Thymus (tissue), 11 donors: ENCODE measurements around the gene WNT9A. TPM values are rescaled to one million over a fixed set of nuclear protein-coding genes. Genes with fewer than 3 reads are reported as not detected.
A peak's percentile ranks its signal among the peaks of the same experiment; 100 is the strongest.

Source experiments
- DNase-seq, 9 donors: peaks; one replicate each; pipeline ENCODE4 v3.0.0-alpha.2; 2013; ENCODE audit warnings: low spot score in 9 of 9, low read depth in 6 of 9, missing footprints in 1 of 9
- H3K27ac ChIP-seq, 2 donors: one replicate each; pipeline ENCODE4 v1.5.1; 2013; ENCODE audit warnings: control low read depth in 1 of 2, low read depth in 1 of 2, low read length in 1 of 2, mild to moderate bottlenecking in 1 of 2, moderate library complexity in 1 of 2
- H3K27me3 ChIP-seq, 2 donors: one replicate each; pipeline ENCODE4 v1.5.1; 2013; ENCODE audit warnings: low read length in 1 of 2; ENCODE audit not compliant: control insufficient read depth in 2 of 2, insufficient read depth in 1 of 2
- H3K36me3 ChIP-seq, 2 donors: one replicate each; pipeline ENCODE4 v1.5.1; 2013; ENCODE audit warnings: low read length in 1 of 2, mild to moderate bottlenecking in 1 of 2, moderate library complexity in 1 of 2; ENCODE audit not compliant: control insufficient read depth in 2 of 2, insufficient read depth in 2 of 2
- H3K4me1 ChIP-seq, 2 donors: one replicate each; pipeline ENCODE4 v1.5.1; 2013; ENCODE audit warnings: low read length in 2 of 2; ENCODE audit not compliant: control insufficient read depth in 2 of 2, insufficient read depth in 2 of 2
- H3K4me3 ChIP-seq, 2 donors: one replicate each; pipeline ENCODE4 v1.5.1; 2013; ENCODE audit warnings: low read length in 2 of 2, control low read depth in 1 of 2, mild to moderate bottlenecking in 1 of 2
- H3K9me3 ChIP-seq, 2 donors: one replicate each; pipeline ENCODE4 v1.5.1; 2013; ENCODE audit warnings: low read length in 1 of 2, mild to moderate bottlenecking in 1 of 2; ENCODE audit not compliant: control insufficient read depth in 2 of 2, insufficient read depth in 1 of 2
- WGBS: extraction: QIAGEN DNeasy Blood & Tissue Kit; methylation state at CpG from one replicate; pipeline ENCODE4 v1.1.7; 2013; 5-methylcytosine and 5-hydroxymethylcytosine counted together
- polyA plus RNA-seq: library from polyadenylated mRNA; stranded (reverse); fragments of 200-250 nt; gene quantifications from one replicate; pipeline ENCODE4 v1.2.3, GENCODE V29; 2013
- total RNA-seq: library from RNA; stranded (reverse); fragments of 120-200 nt; gene quantifications from one replicate; pipeline ENCODE4 v1.2.4, GENCODE V29; 2013
- donor health status: healthy.

Gene WNT9A
- total and polyA plus RNA-seq, 2 donors = 0.24 to 2.9 TPM

DNA sequence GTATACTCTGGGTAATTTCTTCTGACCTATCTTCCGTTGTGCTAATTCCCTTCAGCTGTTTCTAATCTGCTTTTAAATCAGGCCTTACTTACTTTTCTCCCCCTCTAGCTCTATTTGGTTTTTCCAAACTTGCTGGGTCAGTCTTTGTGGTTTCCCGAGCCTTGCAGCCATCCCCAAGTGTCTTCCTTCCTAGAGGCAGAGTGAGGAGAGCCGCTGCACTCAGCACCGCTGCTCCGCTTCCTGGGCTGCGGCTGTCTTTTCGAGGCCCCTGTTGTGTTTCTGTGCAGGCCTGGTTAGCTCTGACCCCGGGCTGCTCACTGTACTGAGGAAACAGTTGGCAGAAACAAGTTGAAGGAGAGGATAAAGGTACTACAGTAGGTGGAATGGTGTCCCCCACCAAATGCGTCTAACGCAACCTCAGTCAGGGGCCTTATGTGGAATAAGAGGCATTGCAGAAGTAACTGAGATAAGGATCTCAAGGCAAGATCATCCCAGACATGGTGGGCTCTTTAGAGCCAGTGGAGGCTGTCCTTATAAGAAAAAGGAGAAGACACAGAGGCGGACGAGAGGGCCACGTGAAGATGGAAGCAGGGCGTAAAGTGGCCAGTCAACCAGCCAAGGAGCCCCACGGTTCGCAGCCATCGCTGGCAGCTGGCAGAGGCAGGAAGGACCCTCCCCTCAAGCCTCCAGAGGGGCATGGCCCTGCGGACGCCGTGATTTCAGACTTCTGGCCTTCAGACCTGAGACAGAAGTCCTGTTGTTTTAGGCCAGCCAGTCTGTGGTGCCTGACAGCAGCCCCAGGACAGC is 10.5 kb downstream of the WNT9A start:
- Histone ChIP-seq H3K27ac (no peak overlapping the region), H3K36me3 (no peaks in the 10 kb centered on the region), H3K27me3 (no peaks in the 10 kb centered on the region), H3K9me3 (no peaks in the 10 kb centered on the region), H3K4me1 (no peaks in the 10 kb centered on the region), H3K4me3 (no peak overlapping the region)
- no peak for DNase-seq
- 65% methylated on average over 20 of the region's 20 CpGs for WGBS

DNA sequence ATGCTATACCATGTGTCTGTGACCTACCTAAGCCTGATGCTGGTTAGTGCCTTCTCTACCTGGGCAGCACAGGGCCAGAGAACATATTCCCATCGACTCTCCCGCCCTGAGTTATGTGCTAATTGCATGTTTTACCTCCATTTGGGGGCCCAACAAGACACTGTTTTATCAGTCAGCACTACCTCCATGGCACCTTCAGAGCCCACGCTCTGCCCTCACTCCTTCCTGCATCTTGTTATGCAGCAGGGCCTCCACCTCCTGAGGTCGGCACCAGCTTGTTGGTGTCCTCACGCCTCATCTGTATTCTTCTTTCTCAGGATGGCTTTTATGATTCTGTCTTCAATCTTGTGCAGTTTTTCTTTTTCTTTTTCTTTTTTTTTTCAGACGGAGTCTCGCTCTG is 11.9 kb downstream of the WNT9A start:
- no peak overlapping the region for H3K4me3 ChIP-seq
- no peak overlapping the region for H3K27ac ChIP-seq
- no peaks in the 10 kb centered on the region for H3K27me3 ChIP-seq
- no peaks in the 10 kb centered on the region for H3K9me3 ChIP-seq
- no peak for DNase-seq
- no peaks in the 10 kb centered on the region for H3K4me1 ChIP-seq
- 96% methylated on average over 7 of the region's 7 CpGs for WGBS
- H3K36me3 ChIP-seq = no peaks in the 10 kb centered on the region

DNA sequence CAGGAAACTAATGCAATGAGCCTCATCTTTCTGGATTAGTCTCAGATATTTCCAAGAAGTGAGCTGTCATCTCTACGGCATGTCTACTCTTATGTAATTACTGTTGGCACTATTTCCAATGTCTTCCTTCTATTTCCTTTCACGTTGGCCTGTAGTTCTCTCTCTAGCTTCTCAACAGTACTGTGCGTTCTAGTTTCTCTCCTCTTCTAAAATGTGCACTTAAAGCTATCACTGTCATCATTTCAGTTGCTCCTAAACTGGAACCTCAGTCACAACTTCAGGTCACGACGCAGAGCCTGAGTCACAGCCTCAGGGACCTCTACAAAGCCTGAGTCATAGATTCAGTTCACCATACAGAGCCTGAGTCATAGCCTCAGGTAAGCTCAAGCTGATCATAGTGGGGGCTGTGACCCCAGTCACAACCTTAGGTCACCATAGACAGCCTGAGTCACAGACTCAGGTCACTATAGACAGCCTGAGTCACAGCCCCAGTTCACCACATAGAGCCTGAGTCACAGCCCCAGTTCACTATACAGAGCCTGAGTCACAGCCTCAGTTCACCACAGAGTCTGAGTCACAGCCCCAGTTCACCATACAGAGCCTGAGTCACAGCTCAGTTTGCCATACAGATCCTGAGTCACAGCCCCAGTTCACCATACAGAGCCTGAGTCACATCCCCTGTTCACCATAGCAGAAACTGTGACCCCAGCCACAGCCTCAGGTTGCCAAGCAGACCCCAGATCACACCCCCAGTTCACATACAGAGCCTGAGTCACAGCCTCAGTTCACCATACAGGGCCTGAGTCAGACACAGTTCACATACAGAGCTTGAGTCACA is 13.0 kb downstream of the WNT9A start:
- H3K9me3 ChIP-seq = no peaks in the 10 kb centered on the region
- WGBS = 87% methylated on average over 5 of the region's 5 CpGs
- H3K4me1 ChIP-seq = no peaks in the 10 kb centered on the region
- H3K27me3 ChIP-seq = no peaks in the 10 kb centered on the region
- no peaks in the 10 kb centered on the region for H3K36me3 ChIP-seq
- no peak overlapping the region for H3K4me3 ChIP-seq
- H3K27ac ChIP-seq = peak overlapping the region in 1 of 2 donors; percentile 46
- DNase-seq = no peak

DNA sequence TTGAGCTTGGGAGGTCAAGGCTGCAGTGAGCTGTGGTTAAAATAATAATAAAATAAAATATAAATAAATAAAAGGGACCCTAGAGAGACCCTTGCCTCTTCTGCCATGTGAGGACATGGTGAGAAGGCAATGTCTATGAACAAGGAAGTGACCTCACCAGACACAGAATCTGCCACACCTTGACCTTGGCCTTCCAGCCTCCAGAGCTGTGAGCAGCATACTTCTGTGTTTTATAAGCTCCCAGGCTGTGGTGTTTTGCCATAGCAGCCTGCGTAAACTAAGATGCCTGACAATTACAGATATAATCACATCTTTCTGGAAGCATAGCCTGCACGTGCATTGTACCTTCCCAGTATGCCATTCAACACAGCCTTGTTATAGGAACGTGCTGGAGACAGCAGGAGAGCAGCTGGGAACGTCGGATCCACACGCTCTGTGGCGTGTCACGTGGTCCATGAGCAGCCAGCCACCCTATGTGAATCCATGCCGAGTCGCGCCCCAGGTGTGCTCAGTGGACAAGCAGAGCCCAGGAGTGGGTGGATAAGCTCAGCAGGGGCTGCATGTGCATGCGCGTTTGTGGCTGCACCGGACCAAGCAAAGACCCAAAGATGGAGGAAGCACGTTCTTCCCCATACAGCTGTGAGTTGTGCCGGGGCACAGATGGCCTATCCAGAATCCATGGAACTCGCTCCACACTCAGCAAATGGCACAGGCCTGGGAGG is 17.8 kb downstream of the WNT9A start:
- Histone ChIP-seq H3K27ac (no peak overlapping the region), H3K9me3 (no peaks in the 10 kb centered on the region), H3K36me3 (no peaks in the 10 kb centered on the region), H3K4me3 (no peak overlapping the region), H3K4me1 (no peaks in the 10 kb centered on the region), H3K27me3 (no peaks in the 10 kb centered on the region)
- 94% methylated on average over 17 of the region's 17 CpGs for WGBS
- no peak for DNase-seq

DNA sequence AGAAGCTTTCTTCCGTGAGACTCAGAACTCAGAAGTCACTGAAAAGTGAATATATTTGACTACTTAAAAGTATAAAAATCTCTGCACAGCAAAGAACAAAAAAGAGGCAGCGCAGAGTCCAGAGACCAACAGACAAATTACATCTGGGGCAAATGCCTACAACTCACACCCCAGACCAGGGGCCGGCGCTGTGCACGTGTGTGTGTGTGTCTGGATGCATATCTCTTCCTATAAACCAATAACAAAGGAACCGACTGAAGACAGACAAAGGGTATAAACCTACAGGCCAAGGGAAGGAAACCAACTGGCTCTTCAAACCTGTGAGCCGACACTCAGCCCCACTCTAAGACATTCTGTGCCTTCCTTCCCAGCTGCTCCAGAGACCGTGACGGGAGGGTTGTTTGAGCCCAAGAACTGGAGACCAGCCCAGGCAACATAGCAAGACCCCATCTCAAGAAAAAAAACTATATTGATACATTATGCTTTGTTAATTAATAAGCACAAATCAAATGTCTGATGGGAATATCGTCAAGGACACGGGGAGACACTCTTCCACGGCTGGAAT is 18.8 kb downstream of the WNT9A start:
- no peak overlapping the region for H3K4me3 ChIP-seq
- DNase-seq = no peak
- no peak overlapping the region for H3K27ac ChIP-seq
- WGBS = 94% methylated on average over 12 of the region's 12 CpGs
- no peaks in the 10 kb centered on the region for H3K9me3 ChIP-seq
- H3K36me3 ChIP-seq = no peaks in the 10 kb centered on the region
- no peaks in the 10 kb centered on the region for H3K4me1 ChIP-seq
- no peaks in the 10 kb centered on the region for H3K27me3 ChIP-seq

DNA sequence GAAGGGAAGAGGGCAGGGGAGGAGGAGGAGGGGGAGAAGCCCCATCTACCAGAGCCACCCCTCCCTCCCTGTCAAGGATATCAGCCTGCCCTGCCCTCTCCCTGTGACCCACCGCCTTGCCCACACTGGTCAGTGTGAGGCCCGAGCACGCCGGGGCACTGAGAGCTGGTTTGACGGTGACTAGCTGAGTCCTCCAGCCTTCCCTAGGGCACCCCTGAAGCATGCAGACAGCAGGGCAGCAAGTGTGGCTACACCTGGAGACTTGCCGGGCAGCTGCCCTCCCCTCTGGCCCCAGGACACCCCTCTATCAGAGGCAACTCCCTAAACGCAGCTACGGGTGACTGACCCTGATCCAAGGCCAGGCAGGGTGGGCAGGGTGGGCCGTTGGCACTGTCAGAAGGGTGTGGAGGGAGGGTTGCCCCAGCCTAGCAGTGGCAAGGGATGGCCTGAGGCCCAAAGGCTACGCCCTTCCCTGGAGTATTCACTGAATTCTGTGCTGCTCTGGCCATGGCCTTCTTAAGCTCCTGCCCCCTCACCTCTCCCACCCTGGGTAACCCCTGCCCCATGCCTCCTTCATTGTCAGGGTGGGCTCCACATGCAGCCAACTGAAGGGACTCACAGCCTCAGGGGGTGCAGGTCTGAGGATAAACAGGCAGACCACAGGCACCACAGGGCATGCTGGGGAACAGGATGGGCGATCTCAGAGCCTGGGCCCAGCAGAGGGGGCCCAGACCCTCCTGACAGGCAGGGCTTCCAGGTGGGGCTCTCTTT is 19.6 kb downstream of the WNT9A start:
- H3K4me1 ChIP-seq = no peaks in the 10 kb centered on the region
- H3K4me3 ChIP-seq = no peak overlapping the region
- no peaks in the 10 kb centered on the region for H3K27me3 ChIP-seq
- no peak for DNase-seq
- H3K9me3 ChIP-seq = no peaks in the 10 kb centered on the region
- 95% methylated on average over 11 of the region's 11 CpGs for WGBS
- H3K27ac ChIP-seq = no peak overlapping the region
- no peaks in the 10 kb centered on the region for H3K36me3 ChIP-seq

DNA sequence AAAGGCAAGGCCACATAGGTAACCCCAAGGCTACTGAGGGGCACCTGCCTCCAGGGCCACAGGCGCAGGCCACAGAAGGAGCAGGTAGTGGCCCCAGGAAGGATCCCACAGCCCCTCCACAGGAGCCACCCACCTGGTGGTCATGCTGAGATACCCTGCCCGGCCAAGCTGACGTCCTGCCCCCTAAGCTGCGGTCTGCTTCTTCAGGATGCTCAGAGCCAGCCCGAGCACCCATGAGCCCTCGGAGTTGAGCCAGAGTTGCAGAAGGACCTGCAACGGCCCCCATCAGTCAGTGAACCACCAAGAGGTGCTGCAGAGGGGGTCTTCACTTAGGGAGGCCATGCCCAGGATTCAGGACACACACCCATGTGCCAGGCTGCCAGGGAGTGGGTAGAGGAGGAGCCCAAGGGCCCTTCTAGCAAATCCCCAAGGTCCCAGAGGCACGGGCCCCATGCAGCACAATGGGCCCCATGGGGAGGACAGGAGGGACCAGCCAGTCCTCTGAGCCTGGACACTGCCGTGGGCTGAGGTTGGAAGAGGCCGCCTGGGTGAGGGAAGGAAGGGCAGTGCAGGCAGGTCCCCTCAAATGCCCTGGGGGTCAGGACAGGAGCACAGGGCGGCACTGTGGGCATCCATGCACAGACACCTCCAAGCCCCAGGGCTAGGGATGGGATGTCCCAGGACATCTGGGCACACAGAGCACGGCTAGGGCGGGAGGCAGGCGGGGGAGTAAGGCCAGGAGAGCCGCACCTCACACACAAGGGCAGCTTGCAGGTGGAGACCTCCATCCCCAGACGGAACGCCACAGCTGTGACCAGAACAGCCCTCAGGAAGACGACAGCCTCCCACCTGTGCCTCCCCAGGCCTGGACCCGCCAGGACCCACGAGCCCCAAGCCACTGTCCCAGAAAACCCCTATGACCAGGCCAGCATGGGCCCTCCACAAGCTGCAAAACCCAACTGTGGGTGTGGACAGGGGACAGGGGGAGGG is 20.5 kb downstream of the WNT9A start:
- H3K4me3 ChIP-seq = no peak overlapping the region
- H3K27me3 ChIP-seq = no peaks in the 10 kb centered on the region
- no peaks in the 10 kb centered on the region for H3K4me1 ChIP-seq
- no peaks in the 10 kb centered on the region for H3K36me3 ChIP-seq
- no peak for DNase-seq
- WGBS = 90% methylated on average over 20 of the region's 20 CpGs
- no peaks in the 10 kb centered on the region for H3K9me3 ChIP-seq
- H3K27ac ChIP-seq = no peak overlapping the region
